ENCODE results near the gene NFATC4.

The NFATC4 gene

DNA sequence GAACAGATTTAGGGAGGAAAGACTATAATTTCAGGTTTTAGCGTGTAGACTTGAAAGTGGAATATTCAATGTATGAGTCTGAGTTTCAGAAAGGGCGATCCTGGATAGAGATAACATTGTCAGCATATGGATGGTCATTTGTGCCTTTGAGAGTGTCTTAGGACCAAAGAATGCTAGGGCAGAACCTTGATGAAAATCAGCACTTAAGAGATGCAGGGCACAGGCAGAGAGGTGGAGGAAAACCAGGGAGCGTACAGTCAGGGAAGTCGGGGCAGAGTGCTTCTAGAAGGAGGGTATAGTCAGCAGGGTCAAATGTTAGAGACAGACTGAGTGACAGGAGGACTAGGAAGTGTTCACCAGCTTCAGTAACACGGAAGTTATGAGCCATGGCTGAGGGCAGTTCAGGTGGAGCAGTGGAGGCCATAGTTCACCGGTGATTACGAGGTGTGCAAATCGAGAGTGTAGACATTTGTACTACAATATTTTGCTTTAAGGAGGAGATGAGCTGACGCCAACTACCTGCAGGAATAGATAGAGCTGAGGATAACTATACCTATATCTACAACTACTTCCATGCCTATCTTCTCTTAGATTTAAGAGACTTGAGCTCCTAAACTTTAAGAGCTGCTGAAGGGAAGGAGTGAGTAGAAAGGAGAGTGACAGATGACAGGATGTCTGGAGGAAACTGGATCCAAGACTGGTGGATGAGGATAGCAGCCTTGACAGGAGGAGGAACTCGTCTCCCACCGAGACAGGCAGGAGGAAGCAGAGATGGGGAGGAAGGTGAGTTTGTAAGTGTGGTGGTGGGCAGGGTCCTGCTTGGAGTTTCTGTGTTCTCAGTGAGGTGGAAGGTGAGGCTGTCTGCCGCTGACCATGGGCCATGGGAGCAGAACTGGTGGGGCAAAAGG lies 55.0 kb downstream of the NFATC4 start:
- no peak for DNase-seq (ENCODE audit: low read depth in 2 of 2)
- H3K4me3 ChIP-seq (replicated peaks in 1 of 2; ENCODE audit: low read depth in 2 of 2, low read length in 2 of 2), result no peak overlapping the region
- TF ChIP-seq, protein P1, sequence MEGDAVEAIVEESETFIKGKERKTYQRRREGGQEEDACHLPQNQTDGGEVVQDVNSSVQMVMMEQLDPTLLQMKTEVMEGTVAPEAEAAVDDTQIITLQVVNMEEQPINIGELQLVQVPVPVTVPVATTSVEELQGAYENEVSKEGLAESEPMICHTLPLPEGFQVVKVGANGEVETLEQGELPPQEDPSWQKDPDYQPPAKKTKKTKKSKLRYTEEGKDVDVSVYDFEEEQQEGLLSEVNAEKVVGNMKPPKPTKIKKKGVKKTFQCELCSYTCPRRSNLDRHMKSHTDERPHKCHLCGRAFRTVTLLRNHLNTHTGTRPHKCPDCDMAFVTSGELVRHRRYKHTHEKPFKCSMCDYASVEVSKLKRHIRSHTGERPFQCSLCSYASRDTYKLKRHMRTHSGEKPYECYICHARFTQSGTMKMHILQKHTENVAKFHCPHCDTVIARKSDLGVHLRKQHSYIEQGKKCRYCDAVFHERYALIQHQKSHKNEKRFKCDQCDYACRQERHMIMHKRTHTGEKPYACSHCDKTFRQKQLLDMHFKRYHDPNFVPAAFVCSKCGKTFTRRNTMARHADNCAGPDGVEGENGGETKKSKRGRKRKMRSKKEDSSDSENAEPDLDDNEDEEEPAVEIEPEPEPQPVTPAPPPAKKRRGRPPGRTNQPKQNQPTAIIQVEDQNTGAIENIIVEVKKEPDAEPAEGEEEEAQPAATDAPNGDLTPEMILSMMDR (IDR thresholded peaks at IDR 0.05; ENCODE audit: low read depth, low read length), result no peak

DNA sequence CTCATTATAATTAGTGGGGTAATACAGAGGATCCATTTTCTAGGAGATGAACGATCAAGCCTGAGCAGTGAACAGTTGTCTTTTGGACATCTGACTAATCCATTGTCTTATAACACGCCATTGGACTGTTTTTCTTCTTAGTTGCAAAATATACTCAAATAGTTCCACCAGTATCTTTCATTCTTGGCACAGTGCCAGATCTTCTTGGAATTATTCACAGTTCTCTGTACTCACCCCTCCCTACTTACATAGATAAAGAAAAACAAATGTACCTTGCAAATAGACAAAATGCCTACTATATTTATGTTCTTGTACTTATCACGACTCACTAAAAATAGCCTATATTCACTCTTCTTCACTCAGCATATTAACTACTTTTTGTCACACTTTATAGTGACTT lies 57.7 kb downstream of the NFATC4 start:
- TF ChIP-seq, protein P1 (IDR thresholded peaks at IDR 0.05; ENCODE audit: low read depth, low read length), result no peak
- DNase-seq (ENCODE audit: low read depth in 2 of 2), result peak; percentile 91 to 95
- H3K4me3 ChIP-seq (replicated peaks in 1 of 2; ENCODE audit: low read depth in 2 of 2, low read length in 2 of 2), result no peak overlapping the region

DNA sequence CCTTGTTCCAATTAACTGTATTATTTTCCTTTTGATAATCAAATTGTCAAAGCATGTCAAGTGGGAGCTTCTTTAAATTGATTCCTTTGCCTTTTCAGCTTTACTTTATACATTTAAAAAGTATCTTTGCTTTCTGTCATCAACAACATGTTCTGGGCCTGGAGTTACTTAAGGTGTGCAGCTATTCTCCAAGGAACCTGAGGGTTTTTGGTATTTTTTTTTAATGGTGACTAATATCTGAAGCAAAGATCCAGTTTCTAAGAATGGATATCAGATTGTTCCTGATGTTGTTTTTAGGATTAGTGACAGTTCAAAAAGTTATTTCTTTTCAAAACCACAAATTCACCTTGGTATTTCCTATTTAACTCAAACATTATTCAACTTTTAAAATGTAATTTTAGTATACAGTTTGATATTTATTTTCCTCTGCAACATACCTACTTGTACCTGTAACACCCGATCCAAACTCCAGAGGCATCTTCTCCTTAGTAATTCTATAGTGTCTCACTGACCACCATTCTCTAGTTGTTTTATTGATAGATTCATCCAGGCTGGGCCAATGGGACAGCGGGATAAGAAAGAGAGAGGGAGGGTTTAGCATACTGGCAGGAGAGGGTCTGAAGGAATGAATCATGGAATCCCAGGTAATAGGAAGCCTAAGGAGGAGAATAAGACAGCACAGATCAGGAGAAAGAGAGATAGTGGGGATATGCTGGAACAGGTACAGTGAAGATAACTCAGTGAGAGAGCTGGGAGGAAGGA lies 58.3 kb downstream of the NFATC4 start:
- no peak overlapping the region for H3K4me3 ChIP-seq (replicated peaks in 1 of 2; ENCODE audit: low read depth in 2 of 2, low read length in 2 of 2)
- TF ChIP-seq, protein P1 (IDR thresholded peaks at IDR 0.05; ENCODE audit: low read depth, low read length), result no peak
- no peak for DNase-seq (ENCODE audit: low read depth in 2 of 2)

DNA sequence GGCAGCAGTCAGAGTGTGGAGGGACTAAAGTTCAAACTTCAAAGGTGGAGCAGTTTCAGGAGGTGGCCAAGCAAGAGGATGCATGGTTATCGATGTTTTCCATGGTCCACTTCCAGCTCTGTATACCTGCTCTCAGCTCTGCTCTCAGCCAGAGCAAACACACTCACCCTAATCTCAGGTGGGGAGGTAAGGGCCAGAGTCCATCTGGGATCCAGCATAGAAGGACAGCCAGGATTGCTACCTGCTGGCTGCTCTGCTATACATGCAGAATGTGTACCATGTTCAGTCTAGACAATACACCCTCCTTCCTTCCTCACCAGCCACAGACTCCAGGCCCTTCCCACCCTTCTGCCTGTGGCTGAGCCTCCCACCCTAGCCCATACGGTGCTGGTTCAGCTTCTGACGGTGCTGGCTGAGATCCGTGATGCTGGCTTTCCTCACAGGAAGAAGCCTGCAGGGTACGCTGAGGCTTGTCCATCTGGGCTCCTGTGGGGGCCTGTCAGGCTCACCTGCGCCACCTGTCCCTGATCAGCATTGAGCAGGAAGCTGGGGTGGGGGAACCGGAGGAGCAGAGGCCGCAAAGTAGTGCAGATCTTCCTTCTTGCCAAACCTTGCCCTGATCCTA lies 59.0 kb downstream of the NFATC4 start:
- no peak for DNase-seq (ENCODE audit: low read depth in 2 of 2)
- TF ChIP-seq, protein P1 (IDR thresholded peaks at IDR 0.05; ENCODE audit: low read depth, low read length), result no peak
- H3K4me3 ChIP-seq (replicated peaks in 1 of 2; ENCODE audit: low read depth in 2 of 2, low read length in 2 of 2), result no peak overlapping the region

DNA sequence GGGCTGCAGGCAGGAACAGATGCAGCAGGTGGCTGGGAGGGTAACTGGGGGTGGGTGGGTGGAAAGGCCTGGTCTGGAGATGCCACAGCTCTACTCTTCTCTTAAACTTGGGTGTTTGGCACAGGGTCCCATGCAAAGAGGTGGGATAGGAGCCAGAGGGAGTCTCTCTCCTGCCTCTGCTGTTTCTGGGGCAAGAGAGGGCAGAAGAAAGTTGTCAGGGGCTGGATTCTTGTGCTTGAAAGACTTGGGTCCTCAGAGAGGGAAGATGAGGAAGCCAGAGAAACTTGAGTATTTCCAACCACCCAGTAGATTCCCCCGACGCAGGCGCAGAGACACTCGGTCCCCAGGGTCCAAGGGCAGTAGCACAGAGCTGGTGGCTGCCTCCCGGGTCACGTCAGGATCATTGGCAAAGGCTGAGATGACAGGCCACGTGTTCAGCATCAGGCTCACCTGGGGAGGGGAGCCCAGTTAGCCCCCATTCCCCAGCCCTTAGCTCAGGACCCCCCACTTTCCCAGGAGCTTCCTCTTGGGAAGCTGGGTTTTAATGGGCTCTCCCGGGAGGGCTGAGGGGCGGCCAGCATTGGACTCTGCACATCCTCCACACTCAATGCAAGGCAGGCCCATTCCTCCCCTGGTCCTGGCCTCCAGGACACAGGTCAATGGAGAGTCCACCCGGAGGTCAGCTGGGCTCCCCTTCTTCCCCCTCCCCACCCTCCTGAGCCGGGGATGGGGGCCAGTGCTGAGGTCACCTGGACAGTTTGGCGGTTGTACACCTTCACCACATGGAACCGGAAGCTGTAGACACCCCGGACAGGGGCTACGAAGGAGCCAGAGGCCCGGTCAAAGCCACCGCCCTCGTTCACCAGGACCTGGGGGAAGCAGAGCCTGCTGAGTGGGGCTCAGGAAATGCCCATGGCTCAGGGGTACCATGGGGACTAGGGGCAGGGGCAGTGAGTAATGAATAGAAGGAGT lies 59.8 kb downstream of the NFATC4 start:
- TF ChIP-seq, protein P1 (IDR thresholded peaks at IDR 0.05; ENCODE audit: low read depth, low read length), result no peak
- DNase-seq (ENCODE audit: low read depth in 2 of 2), result no peak
- no peak overlapping the region for H3K4me3 ChIP-seq (replicated peaks in 1 of 2; ENCODE audit: low read depth in 2 of 2, low read length in 2 of 2)
